ENCODE data around the gene RAB25. TPM values are rescaled to one million over a fixed set of nuclear protein-coding genes. Genes with fewer than 3 reads are reported as not detected.

Gene RAB25
- polyA plus RNA-seq, 2 of the 4 experiments (the other 2 are of a cell fraction) = not detected

GRCh38 chr1:156095906-156096508, 35.0 kb downstream of the RAB25 start:
- CTCF ChIA-PET = interaction anchor here (0.5 to 29.4 kb wide), 36 partner anchors 10 to 265 kb away, joined by 3 to 2239 read pairs (median 4); partner anchors contain the start of genes LMNA, PMF1, SEMA4A and SLC25A44
- H3K4me2 ChIP-seq = peak overlapping the region; percentile 62; the same call in 2 of the 3 replicates
- ATAC-seq (peak in 1 of 2 experiments; percentile 9; a peak in 3 of 6 replicates), DNase-seq (ENCODE audit: low read depth in 1 of 2, low spot score in 1 of 2) (no peak), FAIRE-seq (no peak)
- TF ChIP-seq CHD4 (IDR thresholded peaks at IDR 0.05; ENCODE audit: borderline replicate concordance) (no peak), CEBPB (IDR thresholded peaks at IDR 0.05) (0 out of 4 replicates have a peak, but pooled peaks of 1 of the 2 experiments have one; percentile 27)
- H3K4me1 ChIP-seq = peaks cover 37% of the 10 kb centered on the region
- POLR2A ChIA-PET = interaction anchor here (1.0 to 2.2 kb wide), 5 partner anchors 10 to 117 kb away, joined by 4 to 17 read pairs (median 7); partner anchors contain the start of gene PMF1
- peak overlapping the region; percentile 91 to 93 for H3K27ac ChIP-seq
- no peaks in the 10 kb centered on the region for H3K9me3 ChIP-seq
- WGBS (ENCODE audit: missing lambda C conversion rate) = 89% methylated on average over 3 of the region's 3 CpGs
- no peak overlapping the region for H3K4me3 ChIP-seq

- ATAC-seq = peak; percentile 96 to 97
- H3K4me3 ChIP-seq = no peak overlapping the region
- ChIA-PET CTCF (interaction anchor here (0.5 to 29.4 kb wide), 43 partner anchors 9 to 339 kb away, joined by 3 to 2239 read pairs (median 4); partner anchors contain the start of genes LMNA, PMF1, SEMA4A and SLC25A44), POLR2A (interaction anchor here (1.0 to 2.2 kb wide), 8 partner anchors 9 to 116 kb away, joined by 3 to 17 read pairs (median 6); partner anchors contain the start of genes LMNA and PMF1)
- H3K4me1 ChIP-seq = peaks cover 44% of the 10 kb centered on the region
- FAIRE-seq = no peak
- H3K27ac ChIP-seq = peak overlapping the region; percentile 91 to 93
- DNase-seq (ENCODE audit: low read depth in 1 of 2, low spot score in 1 of 2) = peak; percentile 86 to 93
- TF ChIP-seq RAD21 (conservative IDR thresholded peaks at IDR 0.05 in 1 of 2, IDR thresholded peaks at IDR 0.05 in 1 of 2) (peak; percentile 98 to 99), MAZ (IDR thresholded peaks at IDR 0.05; ENCODE audit: borderline replicate concordance, low read depth, low read length) (0 out of 2 replicates have a peak, but pooled peaks have one; percentile 11), HOXB5 (CRISPR knock-in tag; IDR thresholded peaks at IDR 0.05) (peak; percentile 53; the same call in 1 of the 2 replicates), SMC3 (IDR thresholded peaks at IDR 0.05) (peak; percentile 100), MAX (IDR thresholded peaks at IDR 0.05) (peak; percentile 63; the same call in 1 of the 2 replicates), MAFK (IDR thresholded peaks at IDR 0.05; ENCODE audit: partially characterized antibody) (peak; percentile 23), HMGXB4 (CRISPR knock-in tag; IDR thresholded peaks at IDR 0.05; ENCODE audit: borderline replicate concordance) (no peak; the same call in 1 of the 2 replicates), RCOR1 (IDR thresholded peaks at IDR 0.05; ENCODE audit: low read depth, low read length) (no peak), E2F6 (IDR thresholded peaks at IDR 0.05; ENCODE audit: borderline replicate concordance, low read depth) (no peak), TP53 (CRISPR knock-in tag; IDR thresholded peaks at IDR 0.05) (0 out of 2 replicates have a peak, but pooled peaks have one; percentile 42), CHD2 (IDR thresholded peaks at IDR 0.05; ENCODE audit: low read length, partially characterized antibody) (no peak)
- TF ChIP-seq, protein P1, sequence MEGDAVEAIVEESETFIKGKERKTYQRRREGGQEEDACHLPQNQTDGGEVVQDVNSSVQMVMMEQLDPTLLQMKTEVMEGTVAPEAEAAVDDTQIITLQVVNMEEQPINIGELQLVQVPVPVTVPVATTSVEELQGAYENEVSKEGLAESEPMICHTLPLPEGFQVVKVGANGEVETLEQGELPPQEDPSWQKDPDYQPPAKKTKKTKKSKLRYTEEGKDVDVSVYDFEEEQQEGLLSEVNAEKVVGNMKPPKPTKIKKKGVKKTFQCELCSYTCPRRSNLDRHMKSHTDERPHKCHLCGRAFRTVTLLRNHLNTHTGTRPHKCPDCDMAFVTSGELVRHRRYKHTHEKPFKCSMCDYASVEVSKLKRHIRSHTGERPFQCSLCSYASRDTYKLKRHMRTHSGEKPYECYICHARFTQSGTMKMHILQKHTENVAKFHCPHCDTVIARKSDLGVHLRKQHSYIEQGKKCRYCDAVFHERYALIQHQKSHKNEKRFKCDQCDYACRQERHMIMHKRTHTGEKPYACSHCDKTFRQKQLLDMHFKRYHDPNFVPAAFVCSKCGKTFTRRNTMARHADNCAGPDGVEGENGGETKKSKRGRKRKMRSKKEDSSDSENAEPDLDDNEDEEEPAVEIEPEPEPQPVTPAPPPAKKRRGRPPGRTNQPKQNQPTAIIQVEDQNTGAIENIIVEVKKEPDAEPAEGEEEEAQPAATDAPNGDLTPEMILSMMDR (IDR thresholded peaks at IDR 0.05) = peak; percentile 95
- H3K9me3 ChIP-seq = no peaks in the 10 kb centered on the region
- WGBS (ENCODE audit: missing lambda C conversion rate) = 27% methylated on average over 14 of the region's 14 CpGs
- peak overlapping the region; percentile 62 for H3K4me2 ChIP-seq
These were observed 35.9 kb downstream of the RAB25 start for GRCh38 chr1:156096640-156097391.
